OCI-LY7 (cell line): Measurements from ENCODE around the gene CCNK. TPM values are rescaled to one million over a fixed set of nuclear protein-coding genes. Genes with fewer than 3 reads are reported as not detected.

Experiments used
- BruUV-seq: library from RNA; stranded (reverse); fragments of 400-500 nt; replicated peaks from 2 replicates; lab custom pipeline; 2021; lab: Mats Ljungman, UMichigan
- CTCF ChIA-PET: fragments of 300-600 bp; sonication (Branson Sonifier 250); formaldehyde crosslinking; loops from one replicate; lab custom pipeline; 2022; ENCODE audit warnings: antibody characterized with exemption; ENCODE audit not compliant: unreplicated experiment; lab: Charles Lee
- POLR2A ChIA-PET: fragments of 300-600 bp; sonication (Branson Sonifier 250); formaldehyde crosslinking; loops from one replicate; lab custom pipeline; 2022; ENCODE audit warnings: antibody characterized with exemption; lab: Charles Lee
- DNase-seq: peaks from one replicate; pipeline ENCODE4 v3.0.0-alpha.2; 2015; ENCODE audit warnings: low spot score
- H2AFZ ChIP-seq: fragments of 200-600 bp; sonication (generic), shearing (Covaris generic); 2 replicates; pipeline ENCODE4 v1.6.1; 2014; ENCODE audit warnings: mild to moderate bottlenecking, antibody characterized with exemption, low read length, moderate library complexity
- H3K27ac ChIP-seq: fragments of 200-600 bp; sonication (generic); 2 replicates; pipeline ENCODE4 v1.5.1; 2014; ENCODE audit warnings: mixed run types, low read depth, mild to moderate bottlenecking, moderate library complexity, low read length, inconsistent platforms; ENCODE audit not compliant: poor library complexity, severe bottlenecking
- H3K36me3 ChIP-seq: fragments of 200-600 bp; sonication (generic); 2 replicates; pipeline ENCODE4 v1.6.1; 2014; ENCODE audit warnings: mild to moderate bottlenecking, antibody characterized with exemption, low read length, moderate library complexity, mixed read lengths; ENCODE audit not compliant: insufficient read depth
- H3K4me1 ChIP-seq: fragments of 200-600 bp; sonication (generic); 2 replicates; pipeline ENCODE4 v1.5.1; 2014; ENCODE audit warnings: mild to moderate bottlenecking, low read length; ENCODE audit not compliant: insufficient read depth, poor library complexity, severe bottlenecking
- H3K4me2 ChIP-seq: fragments of 200-600 bp; sonication (generic); 2 replicates; pipeline ENCODE4 v1.6.1; 2014; ENCODE audit warnings: mild to moderate bottlenecking, low read length
- H3K4me3 ChIP-seq: fragments of 200-600 bp; sonication (generic); 2 replicates; pipeline ENCODE4 v1.5.1; 2014; ENCODE audit warnings: mild to moderate bottlenecking, low read depth, low read length; ENCODE audit not compliant: poor library complexity, severe bottlenecking
- H3K79me2 ChIP-seq: fragments of 200-600 bp; sonication (generic); 2 replicates; pipeline ENCODE4 v1.6.1; 2016; ENCODE audit warnings: low read depth, mild to moderate bottlenecking, low read length, moderate library complexity, mixed read lengths; ENCODE audit not compliant: insufficient read depth
- H3K9me2 ChIP-seq: fragments of 200-600 bp; sonication (generic); 2 replicates; pipeline ENCODE4 v1.6.1; 2016; ENCODE audit warnings: mild to moderate bottlenecking, low read length, mixed read lengths; ENCODE audit not compliant: insufficient read depth
- H3K9me3 ChIP-seq: fragments of 200-600 bp; sonication (generic); 2 replicates; pipeline ENCODE4 v1.6.1; 2014; ENCODE audit warnings: mild to moderate bottlenecking, mixed run types, low read length, mixed read lengths
- H4K20me1 ChIP-seq: fragments of 200-600 bp; sonication (generic); 2 replicates; pipeline ENCODE4 v1.6.1; 2014; ENCODE audit warnings: mild to moderate bottlenecking, antibody characterized with exemption, low read length, moderate library complexity, mixed read lengths; ENCODE audit not compliant: insufficient read depth
- CTCF ChIP-seq: fragments of 200-600 bp; sonication (generic); conservative IDR thresholded peaks from 2 replicates; pipeline ENCODE4 v1.5.1; 2014; ENCODE audit warnings: mild to moderate bottlenecking, antibody characterized with exemption, low read length, moderate library complexity, mixed read lengths
- EZH2phosphoT487 ChIP-seq: fragments of 200-600 bp; sonication (generic); IDR thresholded peaks from 2 replicates; pipeline ENCODE4 v1.6.1; 2018; ENCODE audit warnings: low read depth, borderline replicate concordance, mild to moderate bottlenecking, mixed run types, antibody characterized with exemption, low read length, moderate library complexity, mixed read lengths
- intact Hi-C: fragments of 100-400 bp; cut with micrococcal nuclease; formaldehyde crosslinking; loops from one replicate; pipeline ENCODE4 v1.10.0; 2022; ENCODE audit not compliant: unreplicated experiment
- total RNA-seq, 2 experiments: library from RNA; depleted of rRNA in 1 of 2; stranded (reverse); fragments of >200 nt in 1 of 2; shearing (Covaris generic) in 1 of 2; gene quantifications; 2 replicates each; pipeline ENCODE4 v1.2.3, GENCODE V29; 2014 to 2022

CCNK gene
- total RNA-seq, 2 experiments from 2014 or later, result 25.1 to 69.0 TPM

GRCh38 chr14:99454246-99454645, 27.0 kb upstream of the CCNK start:
- H3K4me1 ChIP-seq, result no peaks in the 10 kb centered on the region
- H3K79me2 ChIP-seq, result no peaks in the 10 kb centered on the region
- H3K4me2 ChIP-seq, result no peak overlapping the region
- H3K27ac ChIP-seq, result no peak overlapping the region
- no peaks in the 10 kb centered on the region for H3K9me3 ChIP-seq
- intact Hi-C loops, result no loop called here
- ChIA-PET CTCF (no interaction called here), POLR2A (no interaction called here)
- H4K20me1 ChIP-seq, result no peaks in the 10 kb centered on the region
- peaks cover 85% of the 10 kb centered on the region for H3K36me3 ChIP-seq
- H3K9me2 ChIP-seq, result no peaks in the 10 kb centered on the region
- no peak overlapping the region for H2AFZ ChIP-seq
- DNase-seq, result no peak
- H3K4me3 ChIP-seq, result no peak overlapping the region
- TF ChIP-seq CTCF (no peak), EZH2phosphoT487 (no peak)
- no TSS peak for BruUV-seq

GRCh38 chr14:99459481-99460100, 21.6 kb upstream of the CCNK start:
- no TSS peak for BruUV-seq
- TF ChIP-seq CTCF (no peak), EZH2phosphoT487 (no peak)
- no peaks in the 10 kb centered on the region for H4K20me1 ChIP-seq
- no peak overlapping the region for H2AFZ ChIP-seq
- H3K9me3 ChIP-seq, result no peaks in the 10 kb centered on the region
- H3K27ac ChIP-seq, result no peak overlapping the region
- no peaks in the 10 kb centered on the region for H3K79me2 ChIP-seq
- intact Hi-C loops, result no loop called here
- H3K4me1 ChIP-seq, result no peaks in the 10 kb centered on the region
- peaks cover 89% of the 10 kb centered on the region for H3K36me3 ChIP-seq
- H3K4me2 ChIP-seq, result no peak overlapping the region
- no peak for DNase-seq
- H3K4me3 ChIP-seq, result no peak overlapping the region
- POLR2A ChIA-PET, result interaction anchor here (0.7 kb wide), 1 partner anchor 41 kb away, joined by 3 read pairs; no protein-coding TSS in a partner anchor
- no peaks in the 10 kb centered on the region for H3K9me2 ChIP-seq
- CTCF ChIA-PET, result no interaction called here

- H3K4me3 ChIP-seq, result no peak overlapping the region
- H4K20me1 ChIP-seq, result no peaks in the 10 kb centered on the region
- CTCF ChIA-PET, result no interaction called here
- H3K79me2 ChIP-seq, result no peaks in the 10 kb centered on the region
- intact Hi-C loops, result no loop called here
- POLR2A ChIA-PET, result interaction anchor here (0.8 to 1.6 kb wide), 2 partner anchors 11 to 13 kb away, joined by 3 to 5 read pairs; no protein-coding TSS in a partner anchor
- no TSS peak for BruUV-seq
- H2AFZ ChIP-seq, result no peak overlapping the region
- no peak overlapping the region for H3K4me2 ChIP-seq
- no peak for DNase-seq
- no peaks in the 10 kb centered on the region for H3K4me1 ChIP-seq
- H3K9me2 ChIP-seq, result no peaks in the 10 kb centered on the region
- H3K27ac ChIP-seq, result no peak overlapping the region
- H3K36me3 ChIP-seq, result peaks cover 89% of the 10 kb centered on the region
- no peaks in the 10 kb centered on the region for H3K9me3 ChIP-seq
- TF ChIP-seq EZH2phosphoT487, result no peak
- TF ChIP-seq CTCF, result no peak
These were observed 20.4 kb upstream of the CCNK start for GRCh38 chr14:99460793-99461192.
